Sigmoid colon (tissue), 7 donors: Measurements from ENCODE around the gene MPPED1. TPM values are rescaled to one million over a fixed set of nuclear protein-coding genes. Genes with fewer than 3 reads are reported as not detected.

ENCODE experiments used
- DNase-seq: peaks from one replicate; pipeline ENCODE4 v3.0.0-alpha.2; 2019
- H3K27ac ChIP-seq, 4 donors: fragments of 200-600 bp; sonication (generic); one replicate each; pipeline ENCODE4 v1.5.1; 2016 to 2019; ENCODE audit warnings: mild to moderate bottlenecking in 1 of 4
- H3K27me3 ChIP-seq, 3 donors: fragments of 200-600 bp; sonication (generic); one replicate each; pipeline ENCODE4 v1.5.1; 2019; ENCODE audit warnings: mild to moderate bottlenecking in 1 of 3
- H3K36me3 ChIP-seq, 4 donors: fragments of 200-600 bp; sonication (generic); one replicate each; pipeline ENCODE4 v1.5.1; 2016 to 2019
- H3K4me1 ChIP-seq, 4 donors: fragments of 200-600 bp; sonication (generic); one replicate each; pipeline ENCODE4 v1.5.1; 2017 to 2019
- H3K4me3 ChIP-seq, 4 donors: fragments of 200-600 bp; sonication (generic); one replicate each; pipeline ENCODE4 v1.5.1; 2017 to 2019; ENCODE audit warnings: mild to moderate bottlenecking in 2 of 4, moderate library complexity in 1 of 4
- H3K9me3 ChIP-seq, 4 donors: fragments of 200-600 bp in 3 of 4; sonication (generic) in 3 of 4; one replicate each; pipeline versions ENCODE4 v1.5.1 to v1.6.1; 2013 to 2019
- CTCF ChIP-seq, 4 experiments: fragments of 450-650 bp in 3 of 4; fragments of 200-600 bp in 1 of 4; IDR thresholded peaks; one replicate each; pipeline ENCODE4 v1.5.1; 2016 to 2019; ENCODE audit warnings: antibody characterized with exemption in 4 of 4, mild to moderate bottlenecking in 3 of 4, moderate library complexity in 2 of 4
- EP300 ChIP-seq, 4 donors: sonication (generic); formaldehyde crosslinking; IDR thresholded peaks; one replicate each; pipeline ENCODE4 v1.6.1; 2017; ENCODE audit warnings: antibody characterized with exemption in 4 of 4
- POLR2A ChIP-seq, 2 donors: fragments of 450-650 bp; IDR thresholded peaks; one replicate each; pipeline ENCODE4 v1.6.1; 2016; ENCODE audit warnings: antibody characterized with exemption in 2 of 2, mild to moderate bottlenecking in 2 of 2, moderate library complexity in 2 of 2
- POLR2AphosphoS5 ChIP-seq, 4 donors: sonication (generic); formaldehyde crosslinking; IDR thresholded peaks; one replicate each; pipeline ENCODE4 v1.6.1; 2017; ENCODE audit warnings: antibody characterized with exemption in 4 of 4
- WGBS, 2 donors: extraction: QIAGEN DNeasy Blood & Tissue Kit; methylation state at CpG; one replicate each; pipeline ENCODE4 v1.1.7; 2013; 5-methylcytosine and 5-hydroxymethylcytosine counted together
- intact Hi-C: fragments of 100-400 bp; cut with DNase I; formaldehyde crosslinking; loops from one replicate; pipeline ENCODE4 v1.15.1; 2023
- polyA plus RNA-seq, 3 donors: library from polyadenylated mRNA; stranded (reverse); fragments of 200-250 nt; gene quantifications; one replicate each; pipeline ENCODE4 v1.2.3, GENCODE V29; 2013
- total RNA-seq, 4 donors: library from RNA; depleted of rRNA; stranded (reverse); fragments of >200 nt; gene quantifications; one replicate each; pipeline ENCODE4 v1.1.0, GENCODE V29; 2016
- donor health status: healthy with polysubstance abuse.
- donor health status: Bipolar disorder and iron deficiency.
- donor health status: healthy.

Gene MPPED1
- total and polyA plus RNA-seq, 7 donors, result not detected

GRCh38 chr22:43533656-43534428 is 122.0 kb downstream of the MPPED1 start:
- intact Hi-C loops, result no loop called here
- H3K4me3 ChIP-seq, result no peak overlapping the region
- peak; percentile 20 for DNase-seq
- H3K27ac ChIP-seq, result no peak overlapping the region
- no peaks in the 10 kb centered on the region for H3K9me3 ChIP-seq
- 92 to 94% methylated on average over 10 of the region's 10 CpGs for WGBS, 2 donors
- H3K27me3 ChIP-seq, result no peaks in the 10 kb centered on the region
- no peaks in the 10 kb centered on the region for H3K36me3 ChIP-seq
- H3K4me1 ChIP-seq, result no peaks in the 10 kb centered on the region
- TF ChIP-seq EP300 (IDR thresholded peaks at IDR 0.05), result no peak
- TF ChIP-seq POLR2AphosphoS5 (IDR thresholded peaks at IDR 0.05), result no peak
- no peak for TF ChIP-seq POLR2A (IDR thresholded peaks at IDR 0.05)
- no peak for TF ChIP-seq CTCF (IDR thresholded peaks at IDR 0.05)

- intact Hi-C loops, result no loop called here
- Histone ChIP-seq H3K36me3 (no peaks in the 10 kb centered on the region), H3K27ac (no peak overlapping the region), H3K27me3 (no peaks in the 10 kb centered on the region), H3K9me3 (no peaks in the 10 kb centered on the region), H3K4me1 (no peaks in the 10 kb centered on the region), H3K4me3 (no peak overlapping the region)
- DNase-seq, result no peak
- WGBS, 2 donors, result 90 to 92% methylated on average over 6 of the region's 6 CpGs
- TF ChIP-seq POLR2AphosphoS5 (IDR thresholded peaks at IDR 0.05) (no peak), POLR2A (IDR thresholded peaks at IDR 0.05) (no peak), EP300 (IDR thresholded peaks at IDR 0.05) (no peak), CTCF (IDR thresholded peaks at IDR 0.05) (no peak)
Observed at GRCh38 chr22:43534916-43535315, 123.1 kb downstream of the MPPED1 start.

GRCh38 chr22:43535336-43535735 is 123.5 kb downstream of the MPPED1 start:
- TF ChIP-seq POLR2AphosphoS5 (IDR thresholded peaks at IDR 0.05), result no peak
- no peak for TF ChIP-seq EP300 (IDR thresholded peaks at IDR 0.05)
- no peak for TF ChIP-seq CTCF (IDR thresholded peaks at IDR 0.05)
- no peak for TF ChIP-seq POLR2A (IDR thresholded peaks at IDR 0.05)
- 95 to 96% methylated on average over 7 of the region's 7 CpGs for WGBS, 2 donors
- intact Hi-C loops, result no loop called here
- Histone ChIP-seq H3K27me3 (no peaks in the 10 kb centered on the region), H3K36me3 (no peaks in the 10 kb centered on the region), H3K4me1 (no peaks in the 10 kb centered on the region), H3K27ac (no peak overlapping the region), H3K9me3 (no peaks in the 10 kb centered on the region), H3K4me3 (no peak overlapping the region)
- DNase-seq, result no peak

- intact Hi-C loops, result no loop called here
- Histone ChIP-seq H3K36me3 (no peaks in the 10 kb centered on the region), H3K9me3 (no peaks in the 10 kb centered on the region), H3K27me3 (no peaks in the 10 kb centered on the region), H3K27ac (no peak overlapping the region), H3K4me3 (no peak overlapping the region), H3K4me1 (no peaks in the 10 kb centered on the region)
- DNase-seq, result no peak
- WGBS, 2 donors, result 77 to 82% methylated on average over 5 of the region's 5 CpGs
- TF ChIP-seq POLR2A (IDR thresholded peaks at IDR 0.05), result no peak
- TF ChIP-seq POLR2AphosphoS5 (IDR thresholded peaks at IDR 0.05), result no peak
- no peak for TF ChIP-seq EP300 (IDR thresholded peaks at IDR 0.05)
- TF ChIP-seq CTCF (IDR thresholded peaks at IDR 0.05), result no peak
Observed at GRCh38 chr22:43535741-43536140, 123.9 kb downstream of the MPPED1 start.
